ENCODE results near the gene ACTR5. TPM values are rescaled to one million over a fixed set of nuclear protein-coding genes. Genes with fewer than 3 reads are reported as not detected.
"Not testable (repeated sequence)": the region's sequence is repeated elsewhere in the genome, so short reads cannot be mapped to it uniquely, and the experiment has no call there.

The ACTR5 gene
- total and polyA plus RNA-seq, 8 donors: 6.2 to 13.6 (median 11.7) TPM

GRCh38 chr20:38790200-38791053, 42.2 kb downstream of the ACTR5 start:
- intact Hi-C loops (cut with DNase I): no loop called here
- H3K9me3 ChIP-seq: no peaks in the 10 kb centered on the region
- peak in 1 of 4 donors; percentile 50 for DNase-seq

GRCh38 chr20:38791291-38791690, 43.0 kb downstream of the ACTR5 start:
- ATAC-seq (no peak), DNase-seq (no peak)
- TF ChIP-seq CTCF (IDR thresholded peaks at IDR 0.05): no peak
- Histone ChIP-seq H3K4me3 (no peak overlapping the region), H3K27ac (no peak overlapping the region), H3K36me3 (no peaks in the 10 kb centered on the region), H3K9me3 (no peaks in the 10 kb centered on the region), H3K4me1 (no peaks in the 10 kb centered on the region), H3K27me3 (peaks cover 0 to 4% of the 10 kb centered on the region in 2 donors)
- intact Hi-C loops (cut with DNase I): no loop called here

More at GRCh38 chr20:38790200-38791053, 42.2 kb downstream of the ACTR5 start:
- peak; percentile 41 to 60 for TF ChIP-seq CTCF (IDR thresholded peaks at IDR 0.05)
- ATAC-seq: peak; percentile 59
- Histone ChIP-seq H3K4me1 (no peaks in the 10 kb centered on the region), H3K27me3 (peaks cover 0 to 4% of the 10 kb centered on the region in 2 donors), H3K27ac (no peak overlapping the region), H3K4me3 (no peak overlapping the region), H3K36me3 (no peaks in the 10 kb centered on the region)

DNA sequence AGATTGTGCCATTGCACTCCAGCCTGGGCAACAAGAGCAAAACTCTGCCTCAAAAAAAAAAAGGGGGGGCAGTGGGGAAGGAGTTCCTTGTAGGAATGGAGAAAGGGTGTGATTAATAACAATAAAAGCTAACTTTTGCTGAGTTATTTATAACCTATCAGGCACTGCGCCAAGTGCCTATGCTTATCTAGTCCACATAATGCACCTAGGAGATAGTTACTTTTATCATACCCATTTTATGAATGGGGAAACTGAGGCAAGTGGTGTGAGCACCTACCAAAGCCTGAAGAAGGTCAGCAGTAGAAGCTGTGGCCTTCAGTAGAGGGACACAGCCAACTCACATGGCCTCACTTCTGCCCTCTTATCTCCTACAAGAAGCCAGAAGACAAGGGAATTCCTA, 43.7 kb downstream of the ACTR5 start:
- Histone ChIP-seq H3K4me1 (no peaks in the 10 kb centered on the region), H3K4me3 (no peak overlapping the region), H3K9me3 (no peaks in the 10 kb centered on the region), H3K27ac (no peak overlapping the region), H3K36me3 (no peaks in the 10 kb centered on the region), H3K27me3 (peaks cover 0 to 4% of the 10 kb centered on the region in 2 donors)
- intact Hi-C loops (cut with DNase I): no loop called here
- ATAC-seq (no peak), DNase-seq (no peak)
- TF ChIP-seq CTCF (IDR thresholded peaks at IDR 0.05): no peak

- H3K27ac ChIP-seq; H3K9me3 ChIP-seq; H3K27me3 ChIP-seq; H3K4me3 ChIP-seq; DNase-seq; H3K4me1 ChIP-seq; H3K36me3 ChIP-seq; intact Hi-C loops (cut with DNase I); ATAC-seq: not testable (repeated sequence)
These were observed 45.8 kb downstream of the ACTR5 start for GRCh38 chr20:38794057-38794456.

DNA sequence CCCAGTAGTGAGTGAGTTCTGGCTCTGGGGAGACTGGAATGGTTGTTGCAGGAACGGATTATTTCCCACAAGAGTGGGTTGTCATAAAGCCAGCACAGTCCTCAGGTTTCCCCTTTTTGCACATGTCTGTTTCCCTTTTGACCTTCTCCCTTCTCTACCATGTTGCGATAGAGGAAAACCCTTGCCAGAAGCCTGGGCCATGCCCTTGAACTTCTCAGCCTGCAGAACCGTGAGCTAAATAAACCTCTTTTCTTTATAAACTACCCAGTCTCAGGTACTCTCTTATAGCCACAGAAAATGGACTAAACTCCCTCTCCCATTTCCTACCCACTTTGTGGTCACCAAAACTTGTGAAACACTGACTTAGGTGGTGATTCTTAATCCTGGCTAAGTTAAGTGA, 50.0 kb downstream of the ACTR5 start:
- Histone ChIP-seq H3K36me3 (no peaks in the 10 kb centered on the region), H3K9me3 (no peaks in the 10 kb centered on the region), H3K27me3 (no peaks in the 10 kb centered on the region), H3K4me1 (peaks cover 0 to 12% of the 10 kb centered on the region in 2 donors), H3K4me3 (no peak overlapping the region), H3K27ac (no peak overlapping the region)
- ATAC-seq (no peak), DNase-seq (no peak)
- intact Hi-C loops (cut with DNase I): no loop called here
- no peak for TF ChIP-seq CTCF (IDR thresholded peaks at IDR 0.05)
